AG20443 (cell line): ENCODE measurements around the gene IFNLR1.
A peak's percentile ranks its signal among the peaks of the same experiment; 100 is the strongest.

Experiments used
- DNase-seq: peaks from one replicate; pipeline ENCODE4 v3.0.0; 2012; ENCODE audit warnings: low spot score, mixed read lengths

IFNLR1 gene

DNA sequence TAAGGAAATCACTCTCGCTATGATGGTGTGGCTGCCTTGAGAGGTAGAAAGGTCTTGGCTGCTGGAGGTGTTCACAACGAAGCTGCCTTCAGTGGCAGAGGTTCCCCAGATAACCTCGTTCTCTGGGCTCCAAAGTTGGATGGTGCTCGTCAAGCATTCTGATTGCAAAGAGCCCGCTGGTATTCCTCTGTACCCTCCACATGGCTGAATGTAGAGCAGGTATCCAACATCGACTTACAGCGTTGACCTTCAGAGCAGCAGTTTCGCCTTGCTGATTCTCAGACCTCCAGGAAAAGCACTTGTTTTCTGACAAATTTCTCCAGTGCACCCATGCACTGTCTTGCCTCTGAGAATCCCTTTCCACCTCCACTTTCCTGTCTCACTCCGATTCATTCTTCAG is 39.9 kb downstream of the IFNLR1 start:
- no peak for DNase-seq

DNA sequence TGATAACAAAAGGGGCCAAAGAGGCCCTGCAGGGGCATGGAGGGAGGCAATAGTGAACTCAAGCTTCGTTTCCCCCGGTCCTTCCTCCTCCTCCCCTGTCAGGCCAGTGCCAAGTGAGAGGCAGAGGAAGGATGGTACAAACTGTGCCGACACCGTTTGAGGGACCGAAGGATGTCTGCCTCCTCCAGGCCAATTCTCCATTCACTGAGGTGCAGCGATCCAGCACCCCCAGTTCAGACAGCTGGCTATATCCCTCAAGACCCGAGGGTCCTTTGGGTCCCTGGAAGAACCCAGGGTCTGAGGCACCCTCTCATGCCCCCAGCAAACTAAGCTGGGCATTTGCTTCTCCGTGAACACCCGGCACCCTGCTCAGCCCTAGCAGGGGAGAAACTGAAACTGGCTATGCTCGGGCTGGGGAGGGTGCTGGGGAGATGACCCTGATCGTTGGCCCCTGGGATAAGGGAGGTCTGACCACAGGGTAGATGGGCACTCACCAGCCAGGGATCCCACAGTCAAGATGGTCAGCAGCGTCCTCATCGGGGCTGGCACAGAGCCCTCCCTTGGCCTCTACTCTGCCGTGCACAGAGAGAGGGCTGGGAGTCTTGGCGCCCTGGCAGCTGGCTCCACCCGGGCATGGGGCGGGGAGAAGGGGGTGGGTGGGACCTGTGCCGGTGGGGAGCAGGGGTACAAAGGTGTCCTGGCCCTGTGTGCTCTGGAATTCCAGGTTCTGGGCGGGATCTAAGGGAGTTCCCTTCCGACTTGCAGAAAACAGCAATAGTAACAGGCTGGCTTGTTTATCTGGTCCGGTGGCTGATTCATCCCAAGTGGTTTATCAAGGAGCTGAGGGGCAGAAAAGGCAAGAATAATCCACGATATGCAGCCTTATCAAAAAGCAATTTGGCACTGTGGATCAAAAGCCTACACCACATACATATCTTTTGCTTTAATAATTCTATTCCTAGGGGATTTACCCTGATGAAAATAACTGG is 44.2 kb downstream of the IFNLR1 start, which contains the start of gene IL22RA1:
TSS of gene IL22RA1 (minus strand) at position 595 of the 989 bp plus-strand sequence. CDS start at position 537, 58 bp downstream.
- DNase-seq, result peak; percentile 72

DNA sequence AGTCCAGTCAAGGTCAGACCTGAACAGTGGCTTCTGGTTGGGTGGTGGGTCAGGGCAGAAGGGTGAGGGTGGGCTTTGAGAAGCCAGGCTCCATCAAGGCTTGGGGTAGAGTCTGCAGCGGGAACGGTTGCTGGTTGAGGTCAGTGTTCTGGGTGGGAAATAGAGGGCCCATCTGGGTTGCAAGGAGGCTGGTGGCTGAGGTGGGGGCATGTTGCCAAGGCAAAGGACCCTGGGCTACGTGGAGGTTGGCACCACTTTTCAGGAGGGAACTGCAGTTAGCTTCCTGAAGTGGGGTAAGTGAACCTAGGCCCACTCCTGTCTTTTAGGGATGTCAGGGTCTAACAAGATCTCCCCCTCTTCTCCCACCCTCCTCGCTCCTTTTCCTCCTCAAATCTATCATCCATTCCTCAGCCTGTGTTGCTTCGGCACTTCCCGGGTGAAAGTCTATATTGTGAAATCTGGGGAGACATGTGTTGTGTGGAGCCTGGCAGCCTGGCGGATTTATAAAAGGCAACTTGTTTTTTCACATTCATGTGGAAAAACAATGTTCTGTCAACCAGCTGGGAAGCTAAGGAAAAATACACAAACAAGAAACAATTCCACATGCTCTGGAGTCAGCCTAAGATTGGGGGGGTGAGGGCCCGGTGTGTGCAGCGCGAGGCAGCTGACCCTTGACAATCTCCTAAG is 45.6 kb downstream of the IFNLR1 start:
- no peak for DNase-seq

DNA sequence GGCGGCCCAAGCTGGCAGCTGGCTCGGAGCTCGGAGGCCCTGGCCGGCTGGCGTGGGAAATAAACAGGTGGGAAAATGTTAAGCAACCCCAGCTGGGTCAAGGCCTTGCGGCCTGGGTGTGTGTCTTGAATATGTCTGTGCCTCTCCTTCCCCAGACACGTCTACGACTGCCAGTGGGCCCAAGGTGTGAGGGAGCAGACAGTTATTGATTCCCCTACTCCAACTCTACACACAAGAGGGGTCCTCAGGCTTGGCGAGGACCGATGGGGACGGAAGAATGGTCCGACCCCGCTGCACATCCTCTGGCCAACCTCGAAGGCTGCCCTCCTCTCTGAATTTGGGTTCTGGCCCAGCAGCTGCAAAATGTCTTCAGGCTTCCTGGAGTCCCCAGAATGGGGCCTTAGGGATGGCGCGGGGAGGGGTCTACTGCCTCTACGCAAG is 46.3 kb downstream of the IFNLR1 start:
- no peak for DNase-seq

DNA sequence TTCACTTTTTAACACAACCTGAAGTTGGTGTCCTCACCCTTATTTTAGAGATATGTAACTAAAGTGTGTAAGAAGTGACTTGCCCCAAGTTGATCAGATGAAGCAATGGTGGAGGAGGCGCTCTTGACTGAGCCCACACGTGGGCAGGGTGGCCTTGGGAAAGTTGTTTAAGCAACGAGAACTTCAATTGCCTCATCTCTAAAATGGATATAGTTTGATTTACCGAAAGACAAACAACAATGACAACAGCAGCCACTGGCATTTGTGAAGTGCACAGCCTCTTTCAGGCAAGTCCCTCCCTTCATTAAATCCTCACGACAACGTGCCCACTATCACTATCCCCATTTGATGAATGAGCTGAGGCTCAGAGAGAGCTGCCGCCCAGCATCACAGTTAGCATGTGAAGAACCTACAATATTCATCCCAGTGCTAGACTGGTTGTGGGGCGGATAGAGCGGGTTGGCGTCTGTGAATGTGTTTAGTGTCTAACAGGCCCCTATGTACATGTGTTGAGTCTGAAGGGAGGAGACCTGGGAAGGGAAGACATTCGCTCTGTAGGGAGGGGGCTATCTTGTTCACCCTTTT is 47.2 kb downstream of the IFNLR1 start:
- no peak for DNase-seq

DNA sequence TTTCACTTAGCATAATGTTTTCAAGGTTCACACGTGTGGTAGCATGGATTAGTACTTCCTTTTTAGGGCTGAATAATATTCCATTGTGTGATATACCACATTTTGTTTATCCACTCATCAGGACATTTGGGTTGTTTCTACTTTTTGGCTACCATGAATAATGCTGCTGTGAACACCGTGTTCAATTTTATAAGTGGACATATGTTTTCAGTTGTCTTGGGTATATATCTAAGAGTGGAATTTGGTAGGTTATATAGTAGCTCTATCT is 47.9 kb downstream of the IFNLR1 start:
- no peak for DNase-seq

DNA sequence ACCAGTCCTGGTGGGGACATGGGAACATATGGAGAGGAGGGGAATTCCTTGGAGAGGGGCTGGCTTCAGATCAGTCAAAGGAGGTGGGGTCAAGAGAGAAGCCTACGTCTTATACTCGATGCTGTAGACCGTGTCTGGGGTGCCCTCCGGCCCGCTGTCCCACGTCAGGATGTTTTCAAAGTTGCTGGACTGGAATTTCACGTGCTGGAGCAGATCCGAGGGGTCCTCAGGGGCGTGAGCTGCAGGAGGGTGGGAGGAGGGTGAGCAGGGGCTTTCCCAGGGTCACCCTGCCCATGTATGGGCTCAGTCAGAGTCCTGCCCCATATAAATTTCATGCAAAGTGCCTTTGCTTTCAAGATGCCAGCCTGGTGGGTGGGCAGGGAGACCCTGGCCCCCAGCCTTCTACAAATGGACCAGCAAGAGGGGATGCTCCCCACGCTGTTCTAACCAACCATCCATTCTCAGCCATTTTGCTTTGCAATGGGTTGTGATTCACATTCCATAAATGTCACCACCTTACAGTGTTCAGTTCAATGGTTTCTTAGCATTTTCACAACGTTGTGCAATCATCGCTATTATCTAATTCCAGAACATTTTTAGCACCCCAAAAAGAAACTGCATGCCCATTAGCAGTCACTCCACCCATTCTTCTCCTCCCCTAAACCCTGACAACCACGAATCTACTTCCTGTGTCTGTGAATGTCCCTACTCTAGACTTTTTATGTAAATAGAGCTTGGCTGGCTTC is 48.4 kb downstream of the IFNLR1 start:
- DNase-seq, result no peak

DNA sequence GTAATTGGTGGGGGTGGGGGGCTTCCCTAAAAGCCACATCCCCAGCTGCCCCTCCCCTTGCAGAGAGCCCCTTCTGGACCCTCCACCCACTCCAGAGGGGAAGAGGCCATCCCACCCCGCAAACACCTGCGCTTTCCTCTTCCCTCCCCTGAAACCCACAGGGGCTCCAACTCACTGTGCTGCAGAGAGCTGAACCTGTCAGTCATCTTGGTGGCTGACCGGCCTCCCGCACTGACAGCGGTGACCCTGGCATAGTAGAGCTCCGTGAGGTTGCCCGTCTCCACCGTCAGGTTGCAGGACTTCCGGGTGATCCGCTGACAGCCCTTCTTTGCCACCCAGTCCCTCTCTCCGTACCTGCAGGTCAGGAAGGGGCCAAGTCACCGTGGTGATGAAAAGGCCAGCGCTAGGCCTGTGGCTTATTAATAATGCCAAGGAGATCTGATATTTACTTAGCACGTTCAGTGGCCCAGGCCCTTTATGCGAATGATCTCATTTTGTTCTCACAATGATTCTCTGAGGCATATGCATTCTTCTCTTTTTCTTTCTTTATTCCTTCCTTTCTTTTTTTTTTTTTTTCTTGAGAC is 50.0 kb downstream of the IFNLR1 start:
- no peak for DNase-seq

DNA sequence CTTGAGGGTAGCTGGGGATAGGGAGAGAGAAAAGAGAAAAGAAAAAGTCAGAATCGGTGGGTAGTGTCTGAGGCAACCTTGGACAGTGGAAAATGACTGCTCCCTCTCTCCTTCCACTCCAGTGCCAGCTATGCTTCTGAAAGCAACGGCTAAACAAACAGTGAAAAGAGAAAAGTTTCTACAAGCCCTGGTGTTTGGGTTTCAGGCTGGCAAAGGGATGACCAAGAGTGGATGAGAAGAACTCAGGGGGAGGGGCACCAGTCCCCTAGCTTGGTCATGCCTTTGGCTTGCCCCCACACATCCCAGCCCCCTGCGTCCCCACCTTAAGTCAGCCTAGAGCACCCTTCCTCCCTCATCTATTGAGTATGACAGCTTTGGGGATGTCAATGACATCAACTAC is 52.7 kb downstream of the IFNLR1 start:
- no peak for DNase-seq

DNA sequence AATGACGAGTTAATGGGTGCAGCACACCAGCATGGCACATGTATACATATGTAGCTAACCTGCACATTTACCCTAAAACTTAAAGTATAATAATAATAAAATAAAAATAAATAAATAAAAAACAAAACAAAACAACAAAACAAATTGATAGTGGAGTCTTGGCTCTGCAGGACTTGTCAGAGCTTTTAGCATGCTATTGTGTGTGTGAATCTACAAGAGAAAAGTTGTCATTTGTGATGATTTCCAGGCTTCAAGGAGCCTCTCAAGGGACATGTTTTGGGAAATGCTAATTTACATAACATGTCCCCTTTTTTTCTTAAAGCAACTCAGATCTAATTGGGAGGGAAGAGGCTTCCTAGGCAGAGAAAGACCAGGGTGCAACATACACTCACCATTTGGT is 53.3 kb downstream of the IFNLR1 start:
- no peak for DNase-seq

DNA sequence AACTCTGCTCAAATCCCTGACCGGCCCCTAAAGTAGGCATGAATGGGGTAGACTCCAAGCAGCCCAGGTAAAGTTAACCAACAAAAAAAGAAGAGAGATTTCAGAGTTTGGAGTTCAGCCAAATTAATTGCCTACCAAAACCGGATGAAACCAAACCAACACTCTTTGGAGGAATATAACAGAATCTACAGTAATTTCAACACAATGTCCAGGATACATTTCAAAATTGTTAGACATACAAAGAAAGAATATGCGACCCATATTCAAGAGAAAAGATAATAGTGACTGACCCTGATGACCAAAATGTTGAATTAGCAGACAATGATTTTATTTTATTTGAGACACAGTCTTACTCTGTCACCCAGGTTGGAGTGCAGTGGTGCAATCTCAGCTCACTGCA is 56.7 kb downstream of the IFNLR1 start:
- DNase-seq, result no peak

DNA sequence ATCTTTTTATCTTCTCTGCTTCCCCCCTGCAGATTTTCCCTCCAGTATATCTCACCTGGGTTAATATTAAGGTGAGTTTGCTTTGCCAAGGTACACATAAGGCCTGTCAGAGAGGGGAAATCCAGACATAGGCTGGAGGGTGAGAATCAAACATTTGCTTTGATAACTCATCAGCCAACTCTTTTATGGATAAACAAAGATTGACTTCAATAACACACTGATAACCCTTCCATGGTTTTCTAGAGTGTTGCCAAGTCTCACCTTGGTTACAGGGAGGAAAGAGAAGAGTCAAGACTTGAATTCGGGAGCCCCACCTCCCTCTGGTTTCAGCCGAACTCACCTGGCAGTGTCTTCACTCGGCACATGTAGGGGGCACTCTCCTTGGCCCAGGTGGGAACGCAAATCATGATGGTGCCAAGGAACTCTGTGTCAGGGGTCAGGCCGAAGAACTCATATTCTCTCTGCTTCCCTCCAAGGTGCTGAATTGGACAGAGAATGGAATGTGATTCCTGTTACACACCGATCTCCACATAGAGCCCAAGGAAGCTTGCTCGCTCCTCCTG is 59.2 kb downstream of the IFNLR1 start:
- DNase-seq, result no peak

DNA sequence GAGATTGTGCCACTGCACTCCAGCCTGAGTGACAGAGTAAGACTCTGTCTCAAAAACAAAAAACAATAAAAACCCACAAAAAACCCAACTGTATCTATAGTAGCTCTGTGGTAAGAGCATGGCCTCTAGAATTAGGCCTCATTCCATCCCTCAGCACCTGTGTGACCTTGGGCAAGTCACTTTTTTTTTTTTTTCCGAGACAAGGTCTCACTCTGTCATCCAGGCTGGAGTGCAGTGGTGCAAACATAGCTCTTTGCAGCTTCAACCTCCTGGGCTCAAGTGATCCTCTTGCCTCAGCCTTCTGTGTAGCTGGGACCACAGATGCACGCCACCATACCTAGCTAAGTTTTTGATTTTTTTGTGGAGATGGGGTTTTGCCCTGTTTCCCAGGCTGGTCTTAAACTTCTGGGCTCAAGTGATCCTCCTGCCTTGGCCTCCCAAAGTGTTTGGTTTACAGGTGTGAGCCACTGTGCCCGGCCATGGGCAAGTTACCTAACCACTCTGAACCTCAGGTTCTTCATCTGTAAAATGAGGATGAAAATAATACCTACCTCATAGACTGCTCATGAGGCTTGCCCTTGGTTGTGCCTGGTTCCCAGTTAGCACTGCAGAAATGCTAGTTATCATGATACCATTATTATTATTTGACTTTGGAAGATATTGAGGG is 59.8 kb downstream of the IFNLR1 start:
- no peak for DNase-seq

DNA sequence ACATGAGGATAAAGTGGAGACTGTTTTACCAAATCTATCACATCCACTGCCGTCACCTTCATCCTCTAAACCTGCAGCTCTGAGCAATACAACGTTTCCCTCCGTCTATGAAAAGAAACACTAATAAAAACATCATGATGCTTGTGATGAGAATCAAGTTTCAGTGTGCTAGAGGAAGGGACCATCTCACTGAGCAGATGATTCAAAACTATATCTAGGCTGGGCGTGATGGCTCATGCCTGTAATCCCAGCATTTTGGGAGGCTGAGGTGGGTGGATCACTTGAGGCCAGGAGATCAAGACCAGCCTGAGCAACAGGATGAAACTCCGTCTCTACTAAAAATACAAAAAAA is 60.4 kb downstream of the IFNLR1 start:
- no peak for DNase-seq

DNA sequence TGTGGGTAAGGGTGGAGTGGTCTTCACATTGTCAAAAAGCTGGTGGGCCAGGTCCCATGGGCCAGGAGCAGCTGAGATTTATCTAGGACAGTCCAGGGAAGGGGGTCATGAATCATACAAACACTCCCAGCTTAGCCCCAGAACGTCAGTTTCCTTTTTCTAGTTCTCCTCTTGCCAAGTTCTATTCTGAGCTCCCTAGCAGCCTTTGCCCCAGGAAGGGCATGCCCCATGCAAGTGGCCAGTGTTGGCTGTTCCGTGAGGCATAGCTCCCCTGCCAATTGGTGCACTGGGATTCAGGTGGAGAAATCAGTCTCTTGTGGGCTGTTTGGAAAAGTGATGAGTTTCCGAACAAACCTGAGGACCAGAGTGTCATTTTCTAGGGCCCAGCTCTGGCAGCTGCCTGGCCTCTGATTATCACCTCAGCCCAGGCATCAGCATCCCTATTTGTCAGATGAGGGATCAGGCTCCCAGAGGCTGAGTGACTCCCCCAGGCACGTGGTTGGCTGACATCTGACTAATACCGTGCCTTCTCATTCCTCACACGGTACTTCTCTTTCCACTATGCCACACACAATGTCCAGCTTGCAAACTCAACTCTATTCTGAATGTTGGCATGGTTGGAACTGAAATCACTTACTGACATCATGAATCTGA is 60.9 kb downstream of the IFNLR1 start:
- DNase-seq, result peak; percentile 43

DNA sequence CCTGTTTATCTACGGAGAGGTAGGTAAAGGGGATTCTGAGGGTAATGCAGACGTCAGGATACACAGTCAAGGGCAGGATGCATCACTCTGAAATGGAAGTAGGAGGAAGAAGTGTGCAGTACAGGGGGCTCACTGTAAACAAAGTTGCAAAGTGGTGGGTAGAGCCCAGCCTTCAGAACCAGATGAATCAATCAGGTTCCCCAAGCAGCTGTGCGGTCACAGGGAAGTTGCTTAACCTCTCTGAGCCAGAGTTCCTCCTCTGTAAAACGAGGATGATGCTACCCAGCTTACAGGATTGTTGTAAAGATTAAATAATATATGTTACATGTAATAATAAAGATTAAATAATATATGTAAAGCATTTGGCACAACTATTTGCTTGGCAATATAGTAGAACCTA is 61.6 kb downstream of the IFNLR1 start:
- DNase-seq, result no peak

DNA sequence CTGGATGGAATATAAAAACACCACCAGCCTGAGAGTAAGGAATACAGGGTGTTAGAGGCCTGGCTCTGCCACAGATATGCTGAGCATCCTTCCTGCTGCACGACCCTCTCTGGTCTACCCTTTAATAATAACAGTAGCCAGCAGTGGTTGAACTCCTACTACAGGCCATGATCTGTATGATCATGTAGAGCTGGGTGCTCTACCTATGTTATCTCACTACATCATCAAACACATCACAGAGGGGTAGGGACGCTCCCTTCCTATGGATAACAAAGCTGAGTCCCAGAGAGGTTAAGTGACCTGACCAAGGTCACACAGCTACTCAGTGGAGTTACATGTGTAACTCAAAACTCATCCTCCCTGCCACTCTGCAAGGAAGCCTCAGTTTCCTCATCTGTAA is 62.1 kb downstream of the IFNLR1 start:
- DNase-seq, result no peak

DNA sequence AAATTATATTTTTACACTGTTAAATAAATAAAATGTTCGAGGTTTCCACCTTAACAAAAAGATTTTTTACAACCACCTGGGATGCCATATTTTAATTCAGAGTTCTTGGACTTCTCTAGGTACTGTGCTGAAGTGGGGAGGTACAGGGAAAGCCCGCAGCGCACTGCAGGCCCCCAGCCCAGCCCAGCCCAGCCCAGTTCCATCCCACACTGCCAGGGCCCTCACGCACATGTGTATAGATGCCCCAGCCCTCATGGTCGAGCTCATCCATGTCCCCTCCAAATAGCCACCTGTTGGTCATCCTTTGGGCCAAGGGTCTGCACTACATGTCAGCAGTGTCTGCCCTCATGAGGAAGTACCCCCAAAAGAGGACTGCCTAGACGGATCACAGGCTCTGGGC is 63.5 kb downstream of the IFNLR1 start:
- no peak for DNase-seq

DNA sequence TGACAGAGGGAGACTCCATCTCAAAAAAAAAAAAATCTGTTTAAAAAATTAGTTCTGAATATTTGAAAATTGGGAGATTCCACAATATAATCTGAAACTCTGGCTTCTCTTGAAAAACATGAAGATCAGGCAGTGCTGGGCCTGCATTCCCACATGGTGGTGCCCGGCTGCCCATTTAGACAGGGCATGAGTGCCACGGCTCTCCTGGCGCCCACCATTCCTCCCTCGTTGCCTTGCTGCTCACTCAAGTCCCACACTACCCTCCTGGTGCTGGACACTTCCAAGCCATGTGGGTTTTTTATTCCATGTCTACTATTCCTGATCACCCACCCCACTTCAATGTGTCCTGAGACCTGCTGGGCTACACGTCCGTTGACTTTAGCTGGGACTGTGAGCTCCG is 64.3 kb downstream of the IFNLR1 start:
- no peak for DNase-seq

DNA sequence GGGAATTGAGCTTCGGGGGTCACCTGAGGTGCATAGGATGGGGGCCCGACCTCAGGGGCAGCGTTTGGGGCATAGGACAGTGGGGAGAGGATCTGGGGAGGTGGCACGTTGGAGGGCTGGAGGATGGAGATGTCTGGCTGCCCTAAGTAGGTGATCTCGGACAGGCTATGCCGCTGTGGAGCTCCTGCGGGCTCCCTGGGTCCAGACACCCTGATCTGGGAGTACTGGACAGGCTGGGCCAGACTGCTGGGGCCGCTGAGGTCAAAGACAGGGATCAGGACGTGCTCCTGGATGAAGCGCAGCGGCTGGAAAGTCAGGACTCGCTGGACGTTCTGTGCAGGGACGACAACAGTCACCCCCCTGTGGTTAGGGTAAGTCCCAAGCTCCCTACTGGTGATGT is 65.7 kb downstream of the IFNLR1 start:
- no peak for DNase-seq

DNA sequence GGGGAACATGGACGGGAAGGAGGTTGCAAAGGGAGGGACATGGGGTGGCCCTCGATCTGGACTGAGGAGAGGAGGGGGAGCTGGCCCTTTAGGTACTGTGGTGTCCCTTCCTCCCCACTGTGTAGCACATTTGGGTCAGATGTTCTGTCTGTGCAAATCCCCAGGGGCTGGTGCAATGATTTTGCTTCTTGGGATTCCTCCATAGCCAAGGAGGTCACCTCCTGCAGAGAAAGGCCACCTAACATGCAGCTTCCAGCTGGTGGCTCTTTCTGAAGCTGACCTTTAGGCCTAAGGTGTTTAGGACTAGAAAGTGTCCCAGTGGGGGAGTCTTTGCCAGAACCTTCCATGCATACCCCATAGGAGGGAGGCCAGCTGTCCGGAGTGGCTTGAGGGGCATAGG is 66.1 kb downstream of the IFNLR1 start:
- DNase-seq, result no peak
